ENCODE results near the gene MEAF6. TPM values are rescaled to one million over a fixed set of nuclear protein-coding genes. Genes with fewer than 3 reads are reported as not detected.
A peak's percentile ranks its signal among the peaks of the same experiment; 100 is the strongest.

Gene MEAF6
- total RNA-seq, 1 experiment from 2014 or later, result 72.0 TPM

- ChIA-PET POLR2A (no interaction called here), CTCF (interaction anchor here (1.2 kb wide), 1 partner anchor 103 kb away, joined by 3 read pairs; no protein-coding TSS in a partner anchor)
- TF ChIP-seq CTCF (IDR thresholded peaks at IDR 0.05; ENCODE audit: unreplicated experiment), result no peak
- no peak for DNase-seq (ENCODE audit: unreplicated experiment)
- Mint-ChIP-seq H3K9me3 (ENCODE audit: unreplicated experiment) (no peaks in the 10 kb centered on the region), H3K27me3 (ENCODE audit: insufficient read depth, unreplicated experiment) (no peaks in the 10 kb centered on the region), H3K4me3 (ENCODE audit: unreplicated experiment) (no peak overlapping the region), H3K4me1 (ENCODE audit: insufficient read depth, unreplicated experiment) (peaks cover 8% of the 10 kb centered on the region), H3K27ac (ENCODE audit: low read depth, unreplicated experiment) (no peak overlapping the region), H3K36me3 (ENCODE audit: insufficient read depth, unreplicated experiment) (peaks cover under 1% of the 10 kb centered on the region)
- BruUV-seq (replicated peaks), result no TSS peak
- intact Hi-C loops (cut with micrococcal nuclease), result no loop called here
Measured at GRCh38 chr1:37557402-37557801, 42.8 kb upstream of the MEAF6 start.

GRCh38 chr1:37556712-37557196, 42.2 kb upstream of the MEAF6 start, which contains the start of gene DNALI1:
DNALI1 (plus strand) TSS chr1:37556940; CDS start chr1:37556995, 55 bp downstream.
- Mint-ChIP-seq H3K4me1 (ENCODE audit: insufficient read depth, unreplicated experiment) (peaks cover 8% of the 10 kb centered on the region), H3K9me3 (ENCODE audit: unreplicated experiment) (no peaks in the 10 kb centered on the region), H3K27ac (ENCODE audit: low read depth, unreplicated experiment) (no peak within 1 kb of the TSS), H3K27me3 (ENCODE audit: insufficient read depth, unreplicated experiment) (no peaks in the 10 kb centered on the region), H3K36me3 (ENCODE audit: insufficient read depth, unreplicated experiment) (peaks cover 7% of the 10 kb centered on the region), H3K4me3 (ENCODE audit: unreplicated experiment) (no peak within 1 kb of the TSS)
- ChIA-PET POLR2A (no interaction called here), CTCF (interaction anchor here (0.7 kb wide), 1 partner anchor 95 kb away, joined by 3 read pairs; no protein-coding TSS in a partner anchor)
- no peak for TF ChIP-seq CTCF (IDR thresholded peaks at IDR 0.05; ENCODE audit: unreplicated experiment)
- BruUV-seq (replicated peaks), result no TSS peak
- no peak for DNase-seq (ENCODE audit: unreplicated experiment)
- intact Hi-C loops (cut with micrococcal nuclease), result no loop called here

- ChIA-PET CTCF (interaction anchor here (0.7 to 1.3 kb wide), 6 partner anchors 40 to 300 kb away, joined by 3 to 5 read pairs (median 3); no protein-coding TSS in a partner anchor), POLR2A (interaction anchor here (0.6 to 2.5 kb wide), 21 partner anchors 10 to 1076 kb away, joined by 3 to 22 read pairs (median 4); partner anchors contain the start of genes C1orf122, CDCA8, MEAF6 and YRDC)
- Mint-ChIP-seq H3K9me3 (ENCODE audit: unreplicated experiment) (no peaks in the 10 kb centered on the region), H3K27ac (ENCODE audit: low read depth, unreplicated experiment) (peak within 1 kb of the TSS; percentile 99), H3K27me3 (ENCODE audit: insufficient read depth, unreplicated experiment) (no peaks in the 10 kb centered on the region), H3K4me3 (ENCODE audit: unreplicated experiment) (peak within 1 kb of the TSS; percentile 96), H3K36me3 (ENCODE audit: insufficient read depth, unreplicated experiment) (peaks cover 33% of the 10 kb centered on the region), H3K4me1 (ENCODE audit: insufficient read depth, unreplicated experiment) (peaks cover 16% of the 10 kb centered on the region)
- intact Hi-C loops (cut with micrococcal nuclease), result loop anchor here (5.0 kb wide), 2 partner anchors 42 to 97 kb away; partner anchors contain the start of gene MEAF6
- BruUV-seq (replicated peaks), result no TSS peak
- no peak for TF ChIP-seq CTCF (IDR thresholded peaks at IDR 0.05; ENCODE audit: unreplicated experiment)
- peak; percentile 94 for DNase-seq (ENCODE audit: unreplicated experiment)
Measured at GRCh38 chr1:37553927-37554808, 39.6 kb upstream of the MEAF6 start, which contains the start of gene SNIP1. SNIP1 (minus strand) TSS chr1:37554293; CDS start chr1:37554229, 64 bp downstream.

- Mint-ChIP-seq H3K9me3 (ENCODE audit: unreplicated experiment) (no peaks in the 10 kb centered on the region), H3K36me3 (ENCODE audit: insufficient read depth, unreplicated experiment) (peaks cover 39% of the 10 kb centered on the region), H3K4me3 (ENCODE audit: unreplicated experiment) (peak overlapping the region; percentile 96), H3K27ac (ENCODE audit: low read depth, unreplicated experiment) (peak overlapping the region; percentile 99), H3K27me3 (ENCODE audit: insufficient read depth, unreplicated experiment) (no peaks in the 10 kb centered on the region), H3K4me1 (ENCODE audit: insufficient read depth, unreplicated experiment) (peaks cover 16% of the 10 kb centered on the region)
- ChIA-PET CTCF (interaction anchor here (0.7 to 1.3 kb wide), 5 partner anchors 40 to 300 kb away, joined by 3 to 5 read pairs (median 3); no protein-coding TSS in a partner anchor), POLR2A (interaction anchor here (0.7 to 2.5 kb wide), 20 partner anchors 9 to 436 kb away, joined by 3 to 22 read pairs (median 4); partner anchors contain the start of genes C1orf122, CDCA8, MEAF6 and YRDC)
- DNase-seq (ENCODE audit: unreplicated experiment), result no peak
- BruUV-seq (replicated peaks), result TSS peak; percentile 51
- no peak for TF ChIP-seq CTCF (IDR thresholded peaks at IDR 0.05; ENCODE audit: unreplicated experiment)
- intact Hi-C loops (cut with micrococcal nuclease), result loop anchor here (5.0 kb wide), 2 partner anchors 41 to 96 kb away; partner anchors contain the start of gene MEAF6
Measured at GRCh38 chr1:37553598-37553926, 39.0 kb upstream of the MEAF6 start.
